GM18499 (cell line): Measurements from ENCODE around the gene LHCGR.

Experiments used
- ATAC-seq: cut with Tn5 transposase; IDR thresholded peaks from one replicate; pipeline ENCODE4 v1.9.1; 2021; ENCODE audit warnings: moderate number of reproducible peaks; ENCODE audit not compliant: insufficient read depth, unreplicated experiment

LHCGR gene

GRCh38 chr2:48755473-48755872 is at the start of gene LHCGR:
Gene LHCGR, minus strand, starts transcription at chr2:48755724. Its CDS starts 53 bp downstream, at chr2:48755671.
- ATAC-seq = no peak

- ATAC-seq = no peak
Observed at GRCh38 chr2:48799601-48800000, 44.1 kb upstream of the LHCGR start.

- no peak for ATAC-seq
Observed at GRCh38 chr2:48795065-48795464, 39.5 kb upstream of the LHCGR start.

- no peak for ATAC-seq
Observed at GRCh38 chr2:48793671-48794070, 38.1 kb upstream of the LHCGR start.

GRCh38 chr2:48792030-48792429 is 36.5 kb upstream of the LHCGR start:
- no peak for ATAC-seq

- no peak for ATAC-seq
Observed at GRCh38 chr2:48790407-48791170, 35.1 kb upstream of the LHCGR start.

GRCh38 chr2:48787580-48787979 is 32.1 kb upstream of the LHCGR start:
- no peak for ATAC-seq

GRCh38 chr2:48781366-48781765 is 25.8 kb upstream of the LHCGR start:
- ATAC-seq = no peak

- no peak for ATAC-seq
Observed at GRCh38 chr2:48779019-48779716, 23.6 kb upstream of the LHCGR start.

- no peak for ATAC-seq
Observed at GRCh38 chr2:48774251-48774650, 18.7 kb upstream of the LHCGR start.

- no peak for ATAC-seq
Observed at GRCh38 chr2:48771241-48772014, 15.9 kb upstream of the LHCGR start.

GRCh38 chr2:48770181-48770580 is 14.7 kb upstream of the LHCGR start:
- ATAC-seq = no peak

GRCh38 chr2:48768669-48769068 is 13.1 kb upstream of the LHCGR start:
- no peak for ATAC-seq

GRCh38 chr2:48767330-48767729 is 11.8 kb upstream of the LHCGR start:
- no peak for ATAC-seq

- ATAC-seq = no peak
Observed at GRCh38 chr2:48760826-48761225, 5.3 kb upstream of the LHCGR start.

GRCh38 chr2:48759682-48760081 is 4.2 kb upstream of the LHCGR start:
- no peak for ATAC-seq

- ATAC-seq = peak; percentile 67
Observed at GRCh38 chr2:48756289-48756688, 765 bp upstream of the LHCGR start.

GRCh38 chr2:48754874-48755273 is 650 bp downstream of the LHCGR start:
- no peak for ATAC-seq

- no peak for ATAC-seq
Observed at GRCh38 chr2:48753228-48753627, 2.3 kb downstream of the LHCGR start.

- peak; percentile 76 for ATAC-seq
Observed at GRCh38 chr2:48750128-48750739, 5.3 kb downstream of the LHCGR start.
